CD14-positive monocyte (primary cell): Measurements from ENCODE around the gene RASSF7. TPM values are rescaled to one million over a fixed set of nuclear protein-coding genes. Genes with fewer than 3 reads are reported as not detected.
A peak's percentile ranks its signal among the peaks of the same experiment; 100 is the strongest.

Experiments
- DNase-seq, 3 donors: peaks; one replicate each; pipeline ENCODE4 v3.0.0-alpha.2; 2011 to 2022
- H2AFZ ChIP-seq: 2 replicates; pipeline ENCODE4 v1.6.0; 2012; ENCODE audit warnings: mild to moderate bottlenecking, low read depth, low read length, inconsistent platforms; ENCODE audit not compliant: insufficient read depth, poor library complexity, severe bottlenecking
- H3K27ac ChIP-seq, 2 donors: 1 replicate in 1 of 2; 2 replicates in 1 of 2; pipeline ENCODE4 v1.5.1; 2012 to 2013; ENCODE audit warnings: low read length in 2 of 2, control low read depth in 1 of 2, inconsistent platforms in 1 of 2, low read depth in 1 of 2, mild to moderate bottlenecking in 1 of 2
- H3K27me3 ChIP-seq, 2 donors: one replicate each; pipeline versions ENCODE4 v1.6.0 to v1.6.1; 2011 to 2013; ENCODE audit warnings: low read length in 2 of 2; ENCODE audit not compliant: control insufficient read depth in 2 of 2, insufficient read depth in 2 of 2
- H3K36me3 ChIP-seq, 2 donors: replicated peaks in 1 of 2; 1 replicate in 1 of 2; 2 replicates in 1 of 2; pipeline versions ENCODE4 v1.5.1 to v1.6.1; 2012 to 2013; ENCODE audit warnings: low read length in 2 of 2, control low read depth in 1 of 2, inconsistent platforms in 1 of 2, mild to moderate bottlenecking in 1 of 2; ENCODE audit not compliant: insufficient read depth in 2 of 2, control insufficient read depth in 1 of 2
- H3K4me1 ChIP-seq, 2 donors: 1 replicate in 1 of 2; 2 replicates in 1 of 2; pipeline versions ENCODE4 v1.5.1 to v1.6.1; 2012 to 2013; ENCODE audit warnings: low read length in 2 of 2, control low read depth in 1 of 2, inconsistent platforms in 1 of 2, mild to moderate bottlenecking in 1 of 2, moderate library complexity in 1 of 2; ENCODE audit not compliant: insufficient read depth in 2 of 2, control insufficient read depth in 1 of 2
- H3K4me2 ChIP-seq: replicated peaks from 2 replicates; pipeline ENCODE3; 2012; ENCODE audit warnings: low read length, moderate library complexity, mild to moderate bottlenecking; ENCODE audit not compliant: poor library complexity, severe bottlenecking; ENCODE audit errors: extremely low read depth
- H3K4me3 ChIP-seq, 3 experiments: fragments of 200-600 bp in 1 of 3; sonication (generic) in 1 of 3; replicated peaks in 1 of 3; 1 replicate in 2 of 3; 2 replicates in 1 of 3; pipeline ENCODE4 v1.5.1; 2011 to 2013; ENCODE audit warnings: low read length in 3 of 3, mild to moderate bottlenecking in 3 of 3, control low read depth in 2 of 3, low read depth in 2 of 3, inconsistent platforms in 1 of 3, moderate library complexity in 1 of 3
- H3K79me2 ChIP-seq: 2 replicates; pipeline ENCODE4 v1.6.0; 2012; ENCODE audit warnings: mild to moderate bottlenecking, control low read depth, inconsistent platforms, low read length, moderate library complexity; ENCODE audit not compliant: insufficient read depth
- H3K9ac ChIP-seq: 2 replicates; pipeline ENCODE4 v1.6.0; 2017; ENCODE audit warnings: low read length, mild to moderate bottlenecking; ENCODE audit not compliant: insufficient read depth, poor library complexity, severe bottlenecking
- H3K9me3 ChIP-seq, 2 donors: replicated peaks in 1 of 2; 1 replicate in 1 of 2; 2 replicates in 1 of 2; pipeline versions ENCODE4 v1.5.1 to v1.6.1; 2012 to 2013; ENCODE audit warnings: low read length in 2 of 2, control low read depth in 1 of 2; ENCODE audit not compliant: control insufficient read depth in 1 of 2, insufficient read depth in 1 of 2
- H4K20me1 ChIP-seq: 2 replicates; pipeline ENCODE4 v1.6.0; 2012; ENCODE audit warnings: mild to moderate bottlenecking, low read length, control low read depth, moderate library complexity; ENCODE audit not compliant: insufficient read depth
- H3K27ac Mint-ChIP-seq, 7 donors: one replicate each; pipeline ENCODE4 v1.8.0; 2020; ENCODE audit warnings: mild to moderate bottlenecking in 7 of 7, mixed read lengths in 7 of 7, moderate library complexity in 6 of 7, inconsistent platforms in 2 of 7
- H3K27me3 Mint-ChIP-seq, 3 donors: one replicate each; pipeline ENCODE4 v1.8.0; 2021 to 2022; ENCODE audit warnings: low read depth in 3 of 3, mild to moderate bottlenecking in 3 of 3, mixed read lengths in 3 of 3, moderate library complexity in 3 of 3, inconsistent platforms in 1 of 3
- H3K36me3 Mint-ChIP-seq, 2 donors: one replicate each; pipeline ENCODE4 v1.8.0; 2020; ENCODE audit warnings: mixed read lengths in 2 of 2, inconsistent platforms in 1 of 2, mild to moderate bottlenecking in 1 of 2
- H3K4me1 Mint-ChIP-seq: one replicate; pipeline ENCODE4 v1.8.0; 2020; ENCODE audit warnings: mild to moderate bottlenecking, mixed read lengths
- H3K4me3 Mint-ChIP-seq, 2 donors: one replicate each; pipeline ENCODE4 v1.8.0; 2020; ENCODE audit warnings: mild to moderate bottlenecking in 2 of 2, mixed read lengths in 2 of 2, moderate library complexity in 1 of 2
- H3K9me3 Mint-ChIP-seq, 7 donors: one replicate each; pipeline ENCODE4 v1.8.0; 2020 to 2022; ENCODE audit warnings: mixed read lengths in 7 of 7, mild to moderate bottlenecking in 6 of 7, moderate library complexity in 6 of 7, inconsistent platforms in 2 of 7
- WGBS: methylation state at CpG from one replicate; pipeline ENCODE4 v1.1.5; 2013; ENCODE audit warnings: missing lambda C conversion rate; ENCODE audit not compliant: insufficient coverage; 5-methylcytosine and 5-hydroxymethylcytosine counted together
- intact Hi-C, 2 donors: fragments of 100-400 bp; cut with micrococcal nuclease; formaldehyde crosslinking; loops; one replicate each; pipeline versions ENCODE4 v1.15.0 to v1.15.1; 2023
- polyA plus RNA-seq, 3 donors: library from polyadenylated mRNA; depleted of rRNA in 1 of 3; unstranded in 2 of 3; stranded (reverse) in 1 of 3; fragments of 300-500 nt in 2 of 3; fragments of >200 nt in 1 of 3; fragmentation: Illumina TruSeq in 2 of 3; gene quantifications; 1 replicate in 2 of 3; 2 replicates in 1 of 3; pipeline ENCODE4 v1.2.3, GENCODE V29; 2012 to 2021
- TF ChIP-seq, protein P1 (sequence below): fragments of 200-600 bp; IDR thresholded peaks from one replicate; pipeline ENCODE4 v1.8.0; 2022; ENCODE audit warnings: antibody characterized with exemption, mild to moderate bottlenecking

RASSF7 gene
- polyA plus RNA-seq, 3 donors: 10.0 to 26.5 (median 12.4) TPM

GRCh38 chr11:555780-556661 lies 4.7 kb upstream of the RASSF7 start:
- TF ChIP-seq, protein P1, sequence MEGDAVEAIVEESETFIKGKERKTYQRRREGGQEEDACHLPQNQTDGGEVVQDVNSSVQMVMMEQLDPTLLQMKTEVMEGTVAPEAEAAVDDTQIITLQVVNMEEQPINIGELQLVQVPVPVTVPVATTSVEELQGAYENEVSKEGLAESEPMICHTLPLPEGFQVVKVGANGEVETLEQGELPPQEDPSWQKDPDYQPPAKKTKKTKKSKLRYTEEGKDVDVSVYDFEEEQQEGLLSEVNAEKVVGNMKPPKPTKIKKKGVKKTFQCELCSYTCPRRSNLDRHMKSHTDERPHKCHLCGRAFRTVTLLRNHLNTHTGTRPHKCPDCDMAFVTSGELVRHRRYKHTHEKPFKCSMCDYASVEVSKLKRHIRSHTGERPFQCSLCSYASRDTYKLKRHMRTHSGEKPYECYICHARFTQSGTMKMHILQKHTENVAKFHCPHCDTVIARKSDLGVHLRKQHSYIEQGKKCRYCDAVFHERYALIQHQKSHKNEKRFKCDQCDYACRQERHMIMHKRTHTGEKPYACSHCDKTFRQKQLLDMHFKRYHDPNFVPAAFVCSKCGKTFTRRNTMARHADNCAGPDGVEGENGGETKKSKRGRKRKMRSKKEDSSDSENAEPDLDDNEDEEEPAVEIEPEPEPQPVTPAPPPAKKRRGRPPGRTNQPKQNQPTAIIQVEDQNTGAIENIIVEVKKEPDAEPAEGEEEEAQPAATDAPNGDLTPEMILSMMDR: no peak
- Mint-ChIP-seq H3K27ac (no peak overlapping the region), H3K9me3 (peaks cover 0 to 10% (median 2%) of the 10 kb centered on the region in 7 donors), H3K4me1 (peaks cover 12% of the 10 kb centered on the region), H3K36me3 (peaks cover 0 to 2% of the 10 kb centered on the region in 2 donors), H3K4me3 (peak overlapping the region in 1 of 2 donors; percentile 73), H3K27me3 (peaks cover 29 to 71% (median 46%) of the 10 kb centered on the region in 3 donors)
- Histone ChIP-seq H3K27ac (no peak overlapping the region), H3K9me3 (peaks cover 0 to 8% of the 10 kb centered on the region in 2 donors), H3K4me3 (no peak overlapping the region), H2AFZ (no peak overlapping the region), H4K20me1 (no peaks in the 10 kb centered on the region), H3K4me2 (peak overlapping the region; percentile 51), H3K27me3 (peaks cover 4 to 60% of the 10 kb centered on the region in 2 donors), H3K36me3 (no peaks in the 10 kb centered on the region), H3K79me2 (no peaks in the 10 kb centered on the region), H3K4me1 (peaks cover 10 to 29% of the 10 kb centered on the region in 2 donors), H3K9ac (no peak overlapping the region)
- DNase-seq: no peak
- 1% methylated on average over 99 of the region's 104 CpGs for WGBS
- intact Hi-C loops: loop anchor here in 1 of 2 donors (2.0 kb wide), 1 partner anchor 167 kb away; no protein-coding TSS in a partner anchor

DNA sequence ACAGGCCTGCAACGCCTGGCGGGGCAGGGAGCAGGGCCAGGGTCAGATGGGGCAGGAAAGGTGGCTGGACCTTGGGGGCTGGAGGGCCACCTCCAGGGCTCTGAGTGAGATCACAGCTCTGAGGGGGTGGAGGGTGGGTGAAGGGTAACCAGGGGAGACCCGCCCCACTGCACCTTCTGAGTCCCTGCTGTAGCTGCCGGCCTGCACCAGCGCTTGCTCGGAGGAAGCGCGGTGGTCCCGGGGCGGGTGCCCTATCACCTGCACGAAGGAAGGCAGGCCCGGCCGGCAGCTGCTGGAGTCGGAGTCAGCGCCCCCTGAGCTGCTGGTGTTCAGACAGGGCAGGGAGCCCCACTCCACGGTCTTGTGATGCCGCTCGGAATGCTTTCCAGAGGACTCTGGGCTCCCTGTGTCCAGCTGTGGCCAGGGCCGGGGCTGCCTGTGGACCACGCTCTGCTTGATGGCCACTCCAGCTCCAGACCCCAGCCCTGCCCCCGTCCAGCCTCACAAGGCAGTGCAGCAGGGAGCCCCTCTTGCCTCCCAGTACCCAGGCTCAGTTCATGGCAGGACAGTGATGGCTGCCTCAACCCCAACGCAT lies 4.0 kb upstream of the RASSF7 start:
- H3K79me2 ChIP-seq: peaks cover 2% of the 10 kb centered on the region
- Mint-ChIP-seq H3K9me3 (peaks cover 0 to 10% (median 2%) of the 10 kb centered on the region in 7 donors), H3K4me1 (peaks cover 17% of the 10 kb centered on the region), H3K27me3 (peaks cover 29 to 71% (median 46%) of the 10 kb centered on the region in 3 donors), H3K4me3 (peak overlapping the region in 1 of 2 donors; percentile 73), H3K36me3 (peaks cover 0 to 2% of the 10 kb centered on the region in 2 donors), H3K27ac (no peak overlapping the region)
- no peak overlapping the region for H2AFZ ChIP-seq
- H3K27me3 ChIP-seq: peaks cover 4 to 60% of the 10 kb centered on the region in 2 donors
- no peak overlapping the region for H3K27ac ChIP-seq
- H3K9ac ChIP-seq: no peak overlapping the region
- intact Hi-C loops: loop anchor here in 1 of 2 donors (2.0 kb wide), 1 partner anchor 166 kb away; no protein-coding TSS in a partner anchor
- H3K4me3 ChIP-seq: no peak overlapping the region
- DNase-seq: no peak
- H3K4me1 ChIP-seq: peaks cover 14 to 36% of the 10 kb centered on the region in 2 donors
- no peak overlapping the region for H3K4me2 ChIP-seq
- peaks cover 2% of the 10 kb centered on the region for H4K20me1 ChIP-seq
- TF ChIP-seq, protein P1: no peak
- 58% methylated on average over 21 of the region's 22 CpGs for WGBS
- no peaks in the 10 kb centered on the region for H3K36me3 ChIP-seq
- peaks cover 0 to 8% of the 10 kb centered on the region in 2 donors for H3K9me3 ChIP-seq
